Stimulated activated CD4-positive, alpha-beta T cell treated with anti-CD3 and anti-CD28 coated beads, TNF-alpha, amount 100 ng/mL, for 24 hours (primary cell): ENCODE data around the gene SUGP1.

Experiments used
- DNase-seq, 3 experiments: peaks; one replicate each; pipeline ENCODE4 v3.0.0-alpha.2; 2020; ENCODE audit warnings: low read depth in 3 of 3

SUGP1 gene

GRCh38 chr19:19341026-19341425, 20.7 kb upstream of the SUGP1 start:
- no peak for DNase-seq

GRCh38 chr19:19338082-19338481, 17.8 kb upstream of the SUGP1 start:
- no peak for DNase-seq

GRCh38 chr19:19337120-19337519, 16.8 kb upstream of the SUGP1 start:
- DNase-seq = no peak

GRCh38 chr19:19336597-19336996, 16.3 kb upstream of the SUGP1 start:
- DNase-seq = no peak

GRCh38 chr19:19335408-19336158, 15.3 kb upstream of the SUGP1 start:
- DNase-seq = no peak

- DNase-seq = no peak
Observed at GRCh38 chr19:19334989-19335344, 14.7 kb upstream of the SUGP1 start.

GRCh38 chr19:19334063-19334988, 14.0 kb upstream of the SUGP1 start:
- no peak for DNase-seq

- no peak for DNase-seq
Observed at GRCh38 chr19:19329126-19329525, 8.8 kb upstream of the SUGP1 start.

- DNase-seq = no peak
Observed at GRCh38 chr19:19327672-19328071, 7.4 kb upstream of the SUGP1 start.

- DNase-seq = no peak
Observed at GRCh38 chr19:19324059-19324770, 3.9 kb upstream of the SUGP1 start.

GRCh38 chr19:19321141-19321577, 850 bp upstream of the SUGP1 start:
- no peak for DNase-seq

GRCh38 chr19:19319732-19320360, 463 bp downstream of the SUGP1 start:
- DNase-seq = no peak

- no peak for DNase-seq
Observed at GRCh38 chr19:19316082-19316481, 4.2 kb downstream of the SUGP1 start.

GRCh38 chr19:19315444-19315843, 4.9 kb downstream of the SUGP1 start:
- DNase-seq = no peak

- DNase-seq = no peak
Observed at GRCh38 chr19:19308373-19308772, 11.9 kb downstream of the SUGP1 start.

GRCh38 chr19:19306191-19306590, 14.1 kb downstream of the SUGP1 start:
- no peak for DNase-seq

GRCh38 chr19:19305696-19306095, 14.6 kb downstream of the SUGP1 start:
- DNase-seq = no peak

GRCh38 chr19:19305066-19305465, 15.2 kb downstream of the SUGP1 start:
- DNase-seq = no peak

- no peak for DNase-seq
Observed at GRCh38 chr19:19304186-19304965, 15.9 kb downstream of the SUGP1 start.

GRCh38 chr19:19303411-19303810, 16.9 kb downstream of the SUGP1 start:
- no peak for DNase-seq

GRCh38 chr19:19300613-19301012, 19.7 kb downstream of the SUGP1 start:
- no peak for DNase-seq
